Caco-2 (cell line): ENCODE data around the gene IL1RL1. TPM values are rescaled to one million over a fixed set of nuclear protein-coding genes. Genes with fewer than 3 reads are reported as not detected.

ENCODE experiments used
- BruUV-seq: library from RNA; stranded (reverse); fragments of 400-500 nt; replicated peaks from 2 replicates; lab custom pipeline; 2021; lab: Mats Ljungman, UMichigan
- CTCF ChIA-PET: fragments of 300-600 bp; sonication (Branson Sonifier 250); formaldehyde crosslinking; loops from one replicate; lab custom pipeline; 2022; ENCODE audit warnings: antibody characterized with exemption; lab: Charles Lee
- POLR2A ChIA-PET: fragments of 300-600 bp; sonication (Branson Sonifier 250); formaldehyde crosslinking; loops from one replicate; lab custom pipeline; 2022; ENCODE audit warnings: antibody characterized with exemption; lab: Charles Lee
- DNase-seq, 2 experiments: peaks; one replicate each; pipeline versions ENCODE4 v3.0.0 to v3.0.0-alpha.2; 2020 to 2022
- H3K27me3 ChIP-seq: replicated peaks from 2 replicates; pipeline ENCODE4 v1.6.0; 2011; ENCODE audit warnings: low read length; ENCODE audit not compliant: control insufficient read depth, insufficient read depth
- H3K36me3 ChIP-seq: 2 replicates; pipeline ENCODE4 v1.5.1; 2011; ENCODE audit warnings: low read length; ENCODE audit not compliant: control insufficient read depth, insufficient read depth
- H3K4me1 ChIP-seq: fragments of 250-450 bp; sonication (Bioruptor Pico); 2 replicates; pipeline ENCODE4 v1.5.1; 2020; ENCODE audit warnings: mild to moderate bottlenecking
- H3K4me3 ChIP-seq: 2 replicates; pipeline ENCODE4 v1.5.1; 2011; ENCODE audit warnings: low read depth, mild to moderate bottlenecking, control low read depth, low read length
- H3K9me3 ChIP-seq: fragments of 250-450 bp; sonication (Bioruptor Pico); 2 replicates; pipeline ENCODE4 v1.5.1; 2020; ENCODE audit warnings: mild to moderate bottlenecking, moderate library complexity
- H3K27ac Mint-ChIP-seq: one replicate; pipeline ENCODE4 v1.8.0; 2022; ENCODE audit warnings: mixed read lengths; ENCODE audit not compliant: unreplicated experiment
- H3K27me3 Mint-ChIP-seq: one replicate; pipeline ENCODE4 v1.8.0; 2022; ENCODE audit warnings: mixed read lengths; ENCODE audit not compliant: insufficient read depth, unreplicated experiment
- H3K36me3 Mint-ChIP-seq: one replicate; pipeline ENCODE4 v1.8.0; 2022; ENCODE audit warnings: mild to moderate bottlenecking, mixed read lengths; ENCODE audit not compliant: insufficient read depth, unreplicated experiment
- H3K4me1 Mint-ChIP-seq: one replicate; pipeline ENCODE4 v1.8.0; 2022; ENCODE audit warnings: low read depth, mixed read lengths; ENCODE audit not compliant: unreplicated experiment
- H3K4me3 Mint-ChIP-seq: one replicate; pipeline ENCODE4 v1.8.0; 2022; ENCODE audit warnings: mild to moderate bottlenecking, moderate library complexity, mixed read lengths; ENCODE audit not compliant: unreplicated experiment
- H3K9me3 Mint-ChIP-seq: one replicate; pipeline ENCODE4 v1.8.0; 2022; ENCODE audit warnings: mixed read lengths; ENCODE audit not compliant: unreplicated experiment
- intact Hi-C: fragments of 100-400 bp; cut with micrococcal nuclease; formaldehyde crosslinking; loops from one replicate; pipeline ENCODE4 v1.10.0; 2022; ENCODE audit not compliant: unreplicated experiment
- total RNA-seq: library from RNA; stranded (reverse); gene quantifications from 2 replicates; pipeline ENCODE4 v1.2.3, GENCODE V29; 2022
- TF ChIP-seq, protein P1 (sequence below), 2 experiments: fragments of 200-600 bp in 1 of 2; IDR thresholded peaks; 1 replicate in 1 of 2; 2 replicates in 1 of 2; pipeline versions ENCODE4 v1.5.1 to v1.8.0; 2011 to 2022; ENCODE audit warnings: antibody characterized with exemption in 1 of 2, control low read depth in 1 of 2, inconsistent platforms in 1 of 2, low read depth in 1 of 2, low read length in 1 of 2, mild to moderate bottlenecking in 1 of 2, moderate library complexity in 1 of 2; ENCODE audit not compliant: insufficient read depth in 1 of 2, severe bottlenecking in 1 of 2, unreplicated experiment in 1 of 2

Gene IL1RL1
- total RNA-seq, 1 experiment from 2014 or later = not detected

GRCh38 chr2:102291319-102292075 is 19.9 kb upstream of the IL1RL1 start:
- CTCF ChIA-PET = no interaction called here
- H3K27ac Mint-ChIP-seq = no peak overlapping the region

DNA sequence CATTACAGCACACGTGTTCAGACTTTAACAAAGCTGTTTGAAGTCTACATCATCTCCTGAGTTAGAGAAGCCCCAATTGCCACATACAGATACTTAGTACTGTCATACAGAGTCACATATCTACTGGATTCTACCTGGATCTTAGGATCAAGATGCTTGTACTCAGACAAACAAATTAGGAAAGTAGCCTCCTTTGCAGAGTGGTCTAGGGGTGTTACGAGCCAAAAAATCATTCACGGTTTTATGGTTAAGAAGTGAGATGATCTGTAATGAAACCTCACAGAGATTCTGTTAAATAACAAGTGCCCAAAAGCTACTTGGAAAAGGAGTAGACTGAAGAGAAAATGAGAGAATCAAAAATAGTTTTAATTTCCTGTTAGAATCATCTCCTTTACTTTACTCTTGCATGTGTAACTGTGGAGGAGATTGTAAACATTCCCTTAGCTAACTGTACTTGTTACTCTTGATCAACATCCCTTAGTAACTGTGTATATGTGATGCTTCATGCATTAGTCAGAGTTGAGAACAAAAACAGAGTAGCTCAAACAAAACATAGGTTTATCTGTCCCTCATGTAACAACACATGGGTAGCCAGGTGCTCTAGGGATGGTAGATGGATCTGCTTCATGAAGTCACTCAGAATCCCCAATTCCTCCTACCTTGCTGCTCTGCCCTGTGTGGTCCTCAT is 16.4 kb upstream of the IL1RL1 start:
- Mint-ChIP-seq H3K27me3 (peaks cover 12% of the 10 kb centered on the region), H3K36me3 (no peaks in the 10 kb centered on the region), H3K4me1 (no peaks in the 10 kb centered on the region), H3K27ac (no peak overlapping the region), H3K4me3 (no peak overlapping the region), H3K9me3 (no peaks in the 10 kb centered on the region)
- TF ChIP-seq, protein P1, sequence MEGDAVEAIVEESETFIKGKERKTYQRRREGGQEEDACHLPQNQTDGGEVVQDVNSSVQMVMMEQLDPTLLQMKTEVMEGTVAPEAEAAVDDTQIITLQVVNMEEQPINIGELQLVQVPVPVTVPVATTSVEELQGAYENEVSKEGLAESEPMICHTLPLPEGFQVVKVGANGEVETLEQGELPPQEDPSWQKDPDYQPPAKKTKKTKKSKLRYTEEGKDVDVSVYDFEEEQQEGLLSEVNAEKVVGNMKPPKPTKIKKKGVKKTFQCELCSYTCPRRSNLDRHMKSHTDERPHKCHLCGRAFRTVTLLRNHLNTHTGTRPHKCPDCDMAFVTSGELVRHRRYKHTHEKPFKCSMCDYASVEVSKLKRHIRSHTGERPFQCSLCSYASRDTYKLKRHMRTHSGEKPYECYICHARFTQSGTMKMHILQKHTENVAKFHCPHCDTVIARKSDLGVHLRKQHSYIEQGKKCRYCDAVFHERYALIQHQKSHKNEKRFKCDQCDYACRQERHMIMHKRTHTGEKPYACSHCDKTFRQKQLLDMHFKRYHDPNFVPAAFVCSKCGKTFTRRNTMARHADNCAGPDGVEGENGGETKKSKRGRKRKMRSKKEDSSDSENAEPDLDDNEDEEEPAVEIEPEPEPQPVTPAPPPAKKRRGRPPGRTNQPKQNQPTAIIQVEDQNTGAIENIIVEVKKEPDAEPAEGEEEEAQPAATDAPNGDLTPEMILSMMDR (IDR thresholded peaks at IDR 0.05; ENCODE audit: insufficient read depth in 1 of 2, low read depth in 1 of 2, low read length in 1 of 2, severe bottlenecking in 1 of 2, unreplicated experiment in 1 of 2) = no peak
- ChIA-PET POLR2A (no interaction called here), CTCF (no interaction called here)
- Histone ChIP-seq H3K36me3 (no peaks in the 10 kb centered on the region), H3K9me3 (no peaks in the 10 kb centered on the region), H3K4me1 (no peaks in the 10 kb centered on the region), H3K4me3 (no peak overlapping the region), H3K27me3 (no peaks in the 10 kb centered on the region)
- BruUV-seq = no TSS peak
- intact Hi-C loops = no loop called here
- no peak for DNase-seq

More at GRCh38 chr2:102291319-102292075, 19.9 kb upstream of the IL1RL1 start:
- Mint-ChIP-seq H3K27me3 (peaks cover 20% of the 10 kb centered on the region), H3K4me1 (no peaks in the 10 kb centered on the region), H3K36me3 (no peaks in the 10 kb centered on the region), H3K4me3 (no peak overlapping the region), H3K9me3 (no peaks in the 10 kb centered on the region)
- TF ChIP-seq, protein P1 (IDR thresholded peaks at IDR 0.05; ENCODE audit: insufficient read depth in 1 of 2, low read depth in 1 of 2, low read length in 1 of 2, severe bottlenecking in 1 of 2, unreplicated experiment in 1 of 2) = no peak
- no peaks in the 10 kb centered on the region for H3K36me3 ChIP-seq
- DNase-seq = no peak
- intact Hi-C loops = no loop called here
- BruUV-seq = no TSS peak
- POLR2A ChIA-PET = no interaction called here
- H3K9me3 ChIP-seq = no peaks in the 10 kb centered on the region
- H3K4me3 ChIP-seq = no peak overlapping the region
- H3K4me1 ChIP-seq = no peaks in the 10 kb centered on the region
- no peaks in the 10 kb centered on the region for H3K27me3 ChIP-seq

DNA sequence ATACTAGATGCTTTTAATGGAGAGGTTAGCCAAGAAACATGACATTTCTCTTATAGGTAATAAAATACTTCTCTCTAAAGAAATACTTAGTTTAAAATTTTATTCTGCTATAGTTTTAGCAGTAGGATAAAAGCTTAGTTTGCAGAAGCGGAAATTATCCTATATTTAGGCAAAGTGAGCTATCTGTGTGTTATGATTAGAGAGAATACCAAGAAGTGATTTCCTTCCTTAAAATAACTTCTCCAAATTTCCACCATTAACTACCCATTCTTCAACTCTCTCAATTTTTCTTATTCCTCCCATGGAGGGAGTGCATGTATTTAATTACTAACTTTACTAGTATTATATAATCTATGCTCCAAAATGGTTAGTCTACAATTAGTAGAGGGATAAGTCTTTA is 15.8 kb upstream of the IL1RL1 start:
- H3K4me3 ChIP-seq = no peak overlapping the region
- H3K27me3 Mint-ChIP-seq = peaks cover 15% of the 10 kb centered on the region
- H3K4me3 Mint-ChIP-seq = no peak overlapping the region
- intact Hi-C loops = no loop called here
- H3K4me1 ChIP-seq = no peaks in the 10 kb centered on the region
- no peak overlapping the region for H3K27ac Mint-ChIP-seq
- no peaks in the 10 kb centered on the region for H3K27me3 ChIP-seq
- no peaks in the 10 kb centered on the region for H3K9me3 ChIP-seq
- TF ChIP-seq, protein P1 (IDR thresholded peaks at IDR 0.05; ENCODE audit: insufficient read depth in 1 of 2, low read depth in 1 of 2, low read length in 1 of 2, severe bottlenecking in 1 of 2, unreplicated experiment in 1 of 2) = no peak
- H3K9me3 Mint-ChIP-seq = no peaks in the 10 kb centered on the region
- no peaks in the 10 kb centered on the region for H3K36me3 Mint-ChIP-seq
- ChIA-PET CTCF (no interaction called here), POLR2A (no interaction called here)
- no peaks in the 10 kb centered on the region for H3K4me1 Mint-ChIP-seq
- no TSS peak for BruUV-seq
- no peak for DNase-seq
- H3K36me3 ChIP-seq = no peaks in the 10 kb centered on the region
